ENCODE data around the gene INPP5A. TPM values are rescaled to one million over a fixed set of nuclear protein-coding genes. Genes with fewer than 3 reads are reported as not detected.

INPP5A gene
- total RNA-seq, 3 donors from 2014 or later = 26.6 to 50.6 (median 38.7) TPM

- DNase-seq (ENCODE audit: low spot score in 2 of 2) = peak in 1 of 2 donors; percentile 36
- H3K4me1 ChIP-seq = no peaks in the 10 kb centered on the region
- peaks cover 0 to 11% of the 10 kb centered on the region in 2 donors for H3K27me3 ChIP-seq
- intact Hi-C loops (cut with DNase I; ENCODE audit: low total_unique reads) = no loop called here
- no peaks in the 10 kb centered on the region for H3K36me3 ChIP-seq
- H3K4me3 ChIP-seq = no peak overlapping the region
- no peak for TF ChIP-seq CTCF (IDR thresholded peaks at IDR 0.05)
- H3K27ac ChIP-seq = no peak overlapping the region
- H3K9me3 ChIP-seq = no peaks in the 10 kb centered on the region
Measured at GRCh38 chr10:132496360-132497062, 41.1 kb upstream of the INPP5A start.

GRCh38 chr10:132497063-132497680 is 40.4 kb upstream of the INPP5A start:
- no peak overlapping the region for H3K27ac ChIP-seq

GRCh38 chr10:132497861-132498561 is 39.6 kb upstream of the INPP5A start:
- DNase-seq (ENCODE audit: low spot score in 2 of 2) = peak in 1 of 2 donors; percentile 24

More at GRCh38 chr10:132497063-132497680, 40.4 kb upstream of the INPP5A start:
- intact Hi-C loops (cut with DNase I; ENCODE audit: low total_unique reads) = no loop called here
- TF ChIP-seq POLR2AphosphoS5 (IDR thresholded peaks at IDR 0.05) = no peak
- TF ChIP-seq POLR2A (IDR thresholded peaks at IDR 0.05) = no peak
- H3K27me3 ChIP-seq = peaks cover 0 to 11% of the 10 kb centered on the region in 2 donors
- H3K4me1 ChIP-seq = no peaks in the 10 kb centered on the region
- H3K4me3 ChIP-seq = no peak overlapping the region
- H3K9me3 ChIP-seq = no peaks in the 10 kb centered on the region
- H3K36me3 ChIP-seq = no peaks in the 10 kb centered on the region
- peak in 1 of 2 donors; percentile 33 for DNase-seq (ENCODE audit: low spot score in 2 of 2)

GRCh38 chr10:132498562-132499366 is 38.8 kb upstream of the INPP5A start:
- H3K27ac ChIP-seq = no peak overlapping the region
- H3K4me1 ChIP-seq = no peaks in the 10 kb centered on the region
- H3K27me3 ChIP-seq = peaks cover 0 to 11% of the 10 kb centered on the region in 2 donors
- no peaks in the 10 kb centered on the region for H3K36me3 ChIP-seq
- TF ChIP-seq POLR2A (IDR thresholded peaks at IDR 0.05) = no peak
- no peak for TF ChIP-seq POLR2AphosphoS5 (IDR thresholded peaks at IDR 0.05)
- TF ChIP-seq CTCF (IDR thresholded peaks at IDR 0.05) = no peak
- intact Hi-C loops (cut with DNase I; ENCODE audit: low total_unique reads) = no loop called here
- no peaks in the 10 kb centered on the region for H3K9me3 ChIP-seq
- peak in 1 of 2 donors; percentile 6 for DNase-seq (ENCODE audit: low spot score in 2 of 2)
- no peak overlapping the region for H3K4me3 ChIP-seq

More at GRCh38 chr10:132497861-132498561, 39.6 kb upstream of the INPP5A start:
- TF ChIP-seq POLR2AphosphoS5 (IDR thresholded peaks at IDR 0.05) = no peak
- no peak for TF ChIP-seq POLR2A (IDR thresholded peaks at IDR 0.05)
- TF ChIP-seq CTCF (IDR thresholded peaks at IDR 0.05) = no peak
- Histone ChIP-seq H3K27me3 (peaks cover 0 to 11% of the 10 kb centered on the region in 2 donors), H3K36me3 (no peaks in the 10 kb centered on the region), H3K4me1 (no peaks in the 10 kb centered on the region), H3K9me3 (no peaks in the 10 kb centered on the region), H3K27ac (no peak overlapping the region), H3K4me3 (no peak overlapping the region)
- intact Hi-C loops (cut with DNase I; ENCODE audit: low total_unique reads) = no loop called here

- H3K4me3 ChIP-seq = no peak overlapping the region
- no peaks in the 10 kb centered on the region for H3K9me3 ChIP-seq
- intact Hi-C loops (cut with DNase I; ENCODE audit: low total_unique reads) = no loop called here
- no peak for TF ChIP-seq POLR2AphosphoS5 (IDR thresholded peaks at IDR 0.05)
- TF ChIP-seq CTCF (IDR thresholded peaks at IDR 0.05) = no peak
- TF ChIP-seq POLR2A (IDR thresholded peaks at IDR 0.05) = no peak
- no peak overlapping the region for H3K27ac ChIP-seq
- H3K36me3 ChIP-seq = no peaks in the 10 kb centered on the region
- peaks cover 0 to 11% of the 10 kb centered on the region in 2 donors for H3K27me3 ChIP-seq
- no peak for DNase-seq (ENCODE audit: low spot score in 2 of 2)
- H3K4me1 ChIP-seq = no peaks in the 10 kb centered on the region
Measured at GRCh38 chr10:132499367-132499685, 38.3 kb upstream of the INPP5A start.
